ENCODE results near the gene SH3TC2. TPM values are rescaled to one million over a fixed set of nuclear protein-coding genes. Genes with fewer than 3 reads are reported as not detected.

Gene SH3TC2
- total and polyA plus RNA-seq, 2 of the 4 experiments (the other 2 are of a cell fraction): 3.4 to 7.9 TPM

GRCh38 chr5:149071216-149071615 lies 8.4 kb upstream of the SH3TC2 start:
- H3K9me3 ChIP-seq (ENCODE audit: control insufficient read depth, insufficient read depth, low read length): no peaks in the 10 kb centered on the region
- 0 out of 2 replicates have a peak, but pooled peaks cover 2% of the 10 kb centered on the region for H3K4me1 ChIP-seq (ENCODE audit: control insufficient read depth, insufficient read depth, low read length)
- H4K20me1 ChIP-seq (ENCODE audit: insufficient read depth, low read length): no peaks in the 10 kb centered on the region
- H2BK20ac ChIP-seq (ENCODE audit: low read depth, low read length): no peak overlapping the region
- H3K9ac ChIP-seq (ENCODE audit: low read depth, low read length): no peak overlapping the region
- H4K91ac ChIP-seq (ENCODE audit: insufficient read depth, low read depth, low read length): no peak overlapping the region
- no peak overlapping the region for H3K56ac ChIP-seq (ENCODE audit: extremely low read depth, insufficient read depth, low read length)
- DNase-seq (no peak), ATAC-seq (ENCODE audit: low read depth) (no peak)
- dilution Hi-C loops (cut with HindIII; ENCODE audit: low sequenced_read_pairs, unreplicated experiment) (no loop called here), in situ Hi-C loops (cut with MboI; ENCODE audit: low sequenced_read_pairs) (no loop called here), intact Hi-C loops (cut with micrococcal nuclease) (no loop called here)
- H3K14ac ChIP-seq (replicated peaks; ENCODE audit: low read depth, low read length): no peak overlapping the region
- H2BK5ac ChIP-seq (ENCODE audit: low read depth, low read length, poor library complexity, severe bottlenecking): no peak overlapping the region
- H2AFZ ChIP-seq (replicated peaks; ENCODE audit: low read length, poor library complexity): no peak overlapping the region
- no peak overlapping the region for H3K4me2 ChIP-seq (ENCODE audit: low read depth, low read length)
- H3K27me3 ChIP-seq (ENCODE audit: control insufficient read depth, insufficient read depth, low read length): no peaks in the 10 kb centered on the region
- H2AK9ac ChIP-seq (replicated peaks; ENCODE audit: low read depth, low read length, poor library complexity): no peak overlapping the region
- no peaks in the 10 kb centered on the region for H3K36me3 ChIP-seq (ENCODE audit: control insufficient read depth, insufficient read depth, low read length)
- ChIA-PET POLR2A (ENCODE audit: unreplicated experiment) (no interaction called here), CTCF (interaction anchor here (0.7 to 1.4 kb wide), 2 partner anchors 13 to 525 kb away, joined by 3 read pairs; no protein-coding TSS in a partner anchor)
- no peaks in the 10 kb centered on the region for H3K9me1 ChIP-seq (ENCODE audit: insufficient read depth, low read length)
- H3K18ac ChIP-seq (ENCODE audit: low read depth, low read length): no peak overlapping the region
- no peak overlapping the region for H3K27ac ChIP-seq (ENCODE audit: insufficient read depth, low read length)
- H4K5ac ChIP-seq (ENCODE audit: low read depth, low read length): no peak overlapping the region
- no CpG with 5 or more reads among the region's 1 CpG for WGBS, 2 experiments (ENCODE audit: extremely low coverage in 2 of 2, insufficient read length in 1 of 2)
- TF ChIP-seq CEBPB (IDR thresholded peaks at IDR 0.05; ENCODE audit: low read depth, low read length) (0 out of 2 replicates have a peak, but pooled peaks have one; percentile 1), NFE2L2 (IDR thresholded peaks at IDR 0.05; ENCODE audit: low read depth, low read length) (no peak)
- no peak overlapping the region for H3K4me3 ChIP-seq (ENCODE audit: insufficient read depth, low read depth, low read length)
- no peak overlapping the region for H3K23ac ChIP-seq (ENCODE audit: low read depth, low read length)
- no peak overlapping the region for H2AK5ac ChIP-seq (ENCODE audit: low read depth, low read length)
- H3K79me1 ChIP-seq (ENCODE audit: low read depth in 1 of 2, low read length in 2 of 2): no peaks in the 10 kb centered on the region
- no peak overlapping the region for H4K8ac ChIP-seq (ENCODE audit: low read depth in 2 of 2, low read length in 2 of 2)
- H2BK120ac ChIP-seq (ENCODE audit: low read depth, low read length): no peak overlapping the region
- H2BK15ac ChIP-seq (ENCODE audit: low read depth, low read length): no peak overlapping the region
- H3K4ac ChIP-seq (ENCODE audit: low read depth, low read length): no peak overlapping the region
- no TSS peak for BruUV-seq (replicated peaks)

All from IMR-90 (cell line).